GM12892 (cell line): ENCODE measurements around the gene PADI3.

ENCODE experiments used
- DNase-seq: peaks from one replicate; pipeline ENCODE4 v3.0.0; 2011; ENCODE audit not compliant: insufficient read length
- FAIRE-seq: peaks from 2 replicates; lab custom pipeline; 2011; peaks lifted over from hg19 to GRCh38; lab: Jason Lieb, UNC
- POLR2A ChIP-seq: IDR thresholded peaks from 2 replicates; pipeline ENCODE4 v1.6.1; 2011; ENCODE audit warnings: low read depth, low read length, control low read depth
- POLR2AphosphoS5 ChIP-seq: IDR thresholded peaks from 2 replicates; pipeline ENCODE4 v1.6.1; 2011; ENCODE audit warnings: low read depth, low read length, control low read depth
- TAF1 ChIP-seq: IDR thresholded peaks from 2 replicates; pipeline ENCODE4 v1.6.1; 2011; ENCODE audit warnings: low read depth, mild to moderate bottlenecking, control low read depth, low read length, borderline replicate concordance

The PADI3 gene

GRCh38 chr1:17207966-17208418 lies 40.9 kb upstream of the PADI3 start:
- FAIRE-seq (peak; percentile 94), DNase-seq (peak; percentile 61)
- no peak for TF ChIP-seq TAF1
- no peak for TF ChIP-seq POLR2A
- TF ChIP-seq POLR2AphosphoS5, result no peak

GRCh38 chr1:17208546-17208945 lies 40.4 kb upstream of the PADI3 start:
- DNase-seq (no peak), FAIRE-seq (no peak)
- TF ChIP-seq POLR2A, result no peak
- no peak for TF ChIP-seq TAF1
- no peak for TF ChIP-seq POLR2AphosphoS5

GRCh38 chr1:17209430-17209829 lies 39.5 kb upstream of the PADI3 start:
- DNase-seq, result no peak
- no peak for TF ChIP-seq POLR2AphosphoS5
- no peak for TF ChIP-seq POLR2A
- no peak for TF ChIP-seq TAF1
- FAIRE-seq, result no peak

DNA sequence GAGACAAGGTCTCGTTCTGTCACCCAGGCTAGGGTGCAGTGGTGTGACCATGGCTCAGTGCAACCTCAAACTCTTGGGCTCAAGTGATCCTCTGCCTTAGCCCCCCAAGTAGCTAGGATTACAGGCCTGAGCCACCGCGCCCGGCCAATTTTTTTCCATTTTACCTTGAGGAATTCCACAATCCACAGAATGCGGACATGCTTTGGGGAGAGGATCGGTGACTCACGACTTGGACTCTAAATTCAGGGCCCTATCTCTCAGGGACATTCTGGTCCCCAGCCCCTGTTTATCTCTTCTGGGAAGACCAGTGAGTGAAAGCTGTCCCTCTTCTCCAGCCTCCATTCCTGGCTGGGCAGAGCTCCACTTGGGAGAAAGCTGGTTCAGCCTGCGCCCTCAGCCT lies 38.7 kb upstream of the PADI3 start:
- TF ChIP-seq TAF1, result no peak
- no peak for TF ChIP-seq POLR2A
- TF ChIP-seq POLR2AphosphoS5, result no peak
- FAIRE-seq, result no peak
- DNase-seq, result no peak

DNA sequence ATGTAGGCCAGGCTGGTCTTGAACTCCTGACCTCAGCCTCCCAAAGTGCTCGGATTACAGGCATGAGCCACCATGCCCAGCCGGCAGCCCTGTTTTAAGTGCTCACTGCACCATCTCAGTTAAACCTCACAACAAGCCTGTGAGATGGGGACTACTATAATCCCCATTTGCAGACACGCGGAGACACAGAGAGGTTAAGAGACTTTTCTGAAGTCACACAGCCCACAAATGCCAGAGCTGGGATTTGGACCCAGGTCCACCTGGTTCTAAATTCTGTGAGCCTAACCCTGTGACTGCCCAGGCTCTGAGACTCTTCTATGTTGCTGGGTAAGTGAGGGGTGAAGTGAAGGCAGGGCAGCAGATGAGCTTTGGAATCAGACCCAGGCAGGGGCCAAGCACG lies 37.5 kb upstream of the PADI3 start:
- no peak for FAIRE-seq
- no peak for DNase-seq
- TF ChIP-seq POLR2AphosphoS5 (no peak), POLR2A (no peak), TAF1 (no peak)

DNA sequence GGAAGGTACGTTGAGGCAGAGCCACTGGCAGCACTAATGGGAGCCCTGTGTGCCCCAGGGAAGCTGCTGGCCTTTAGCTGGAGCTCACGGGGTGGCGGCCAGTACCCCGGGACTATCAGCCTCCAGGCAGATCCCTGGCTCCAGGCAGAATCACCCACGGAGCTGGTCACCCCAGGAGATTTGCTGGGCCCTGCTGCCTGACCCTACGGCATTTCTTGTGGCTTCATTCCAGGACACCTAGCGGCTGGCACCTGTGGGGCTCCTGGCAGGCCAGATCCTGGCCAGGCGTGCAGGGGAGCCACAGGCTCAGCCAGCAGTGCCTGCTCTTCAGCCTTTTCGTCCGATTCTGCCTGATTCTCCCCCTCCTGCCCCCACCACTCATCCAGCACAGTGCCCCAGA lies 36.9 kb upstream of the PADI3 start:
- DNase-seq, result no peak
- TF ChIP-seq TAF1 (no peak), POLR2AphosphoS5 (no peak), POLR2A (no peak)
- no peak for FAIRE-seq

DNA sequence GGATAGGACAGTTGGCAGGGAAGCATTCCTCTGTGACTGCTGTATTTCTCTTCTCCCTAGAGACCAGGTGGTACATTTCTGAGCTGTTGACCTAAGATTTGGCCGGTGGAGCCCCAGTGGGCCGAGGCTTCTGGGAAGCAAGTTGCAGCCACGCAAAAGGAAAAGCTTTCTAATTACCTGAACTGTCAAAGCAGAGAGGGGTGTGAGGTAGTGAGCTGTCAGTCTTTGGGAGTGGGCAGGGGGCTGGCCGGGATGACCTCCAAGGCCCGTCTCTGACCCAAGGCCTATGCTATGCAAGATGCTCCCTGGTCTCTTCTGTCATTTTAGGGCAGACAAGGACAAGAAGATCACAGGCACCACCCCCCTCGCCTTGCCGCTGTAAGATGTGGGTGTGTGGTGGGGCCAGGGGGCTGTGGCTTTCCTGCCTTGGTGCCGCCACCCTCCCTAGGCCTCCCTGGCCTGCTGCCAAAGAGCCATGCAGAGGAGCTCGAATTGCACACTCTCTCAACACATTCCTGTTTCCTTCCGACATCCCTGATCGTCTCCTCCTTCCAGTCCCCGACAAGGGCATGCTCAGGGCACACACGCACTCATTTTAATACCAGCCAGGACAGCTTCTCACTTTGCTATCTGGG lies 36.3 kb upstream of the PADI3 start:
- FAIRE-seq (peak; percentile 21), DNase-seq (no peak)
- TF ChIP-seq TAF1, result no peak
- TF ChIP-seq POLR2AphosphoS5, result no peak

GRCh38 chr1:17213148-17213781 lies 35.6 kb upstream of the PADI3 start:
- FAIRE-seq (no peak), DNase-seq (no peak)
- TF ChIP-seq TAF1 (no peak), POLR2AphosphoS5 (no peak), POLR2A (no peak)

DNA sequence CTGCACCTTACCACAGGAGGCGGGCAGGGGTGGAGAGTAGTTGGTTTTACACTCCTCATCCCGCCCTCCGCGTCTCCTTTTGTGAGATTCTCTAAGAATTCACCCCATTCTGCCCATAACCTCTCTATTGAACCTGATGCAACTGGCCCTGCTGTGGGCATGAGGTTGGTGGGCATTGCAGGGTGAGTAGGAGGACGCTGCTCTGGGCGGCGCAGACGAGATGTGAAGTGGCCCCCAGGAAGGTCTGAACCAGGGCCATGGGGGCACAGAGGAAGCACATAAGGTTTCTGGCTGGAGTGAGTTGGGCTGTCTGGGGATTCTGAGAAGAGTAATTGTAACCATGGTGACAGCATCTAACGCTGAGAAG lies 35.1 kb upstream of the PADI3 start:
- DNase-seq (no peak), FAIRE-seq (no peak)
- TF ChIP-seq POLR2AphosphoS5, result no peak
- no peak for TF ChIP-seq POLR2A
- TF ChIP-seq TAF1, result no peak

- no peak for DNase-seq
- FAIRE-seq, result no peak
- TF ChIP-seq POLR2AphosphoS5 (no peak), TAF1 (no peak), POLR2A (no peak)
Measured at GRCh38 chr1:17214876-17215544, 33.9 kb upstream of the PADI3 start.

DNA sequence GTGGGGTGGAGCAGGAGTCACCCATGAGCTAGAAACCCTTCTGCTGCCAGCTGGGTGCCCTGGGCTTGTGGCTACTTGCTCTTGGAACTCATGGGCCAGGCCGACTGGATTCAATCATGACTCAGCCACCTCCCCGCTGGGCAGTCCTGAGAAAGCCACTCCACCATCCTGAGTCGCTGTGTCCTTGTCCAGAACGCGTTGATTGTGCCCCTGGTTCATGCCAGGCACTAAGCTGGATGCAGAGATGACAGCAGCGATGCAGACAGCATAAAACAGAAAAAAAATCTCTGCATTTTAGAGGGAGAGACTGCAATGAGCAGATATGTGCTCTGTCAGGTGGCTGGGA lies 33.4 kb upstream of the PADI3 start:
- TF ChIP-seq POLR2AphosphoS5 (no peak), TAF1 (no peak), POLR2A (no peak)
- DNase-seq (no peak), FAIRE-seq (no peak)

DNA sequence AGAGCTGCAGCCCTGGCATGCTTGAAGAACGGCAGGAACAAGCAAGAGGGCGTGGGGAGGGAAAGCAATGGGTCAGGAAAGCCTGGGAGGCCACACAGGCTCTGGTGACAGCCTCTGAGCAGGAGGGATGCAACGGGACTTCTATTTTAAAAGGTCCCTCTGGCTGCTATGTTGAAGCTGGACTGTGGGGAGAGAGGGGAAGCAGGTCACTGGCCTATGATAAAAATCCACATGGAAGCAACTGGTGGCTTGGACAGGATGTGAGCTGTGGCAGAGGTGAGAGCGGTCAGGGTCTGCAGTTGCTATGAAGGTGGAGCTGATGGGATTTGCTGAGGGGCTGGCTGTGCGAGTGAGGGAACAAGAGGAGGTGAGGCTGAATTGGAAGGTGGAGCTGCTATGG lies 32.8 kb upstream of the PADI3 start:
- FAIRE-seq (no peak), DNase-seq (no peak)
- TF ChIP-seq TAF1 (no peak), POLR2AphosphoS5 (no peak), POLR2A (no peak)

DNA sequence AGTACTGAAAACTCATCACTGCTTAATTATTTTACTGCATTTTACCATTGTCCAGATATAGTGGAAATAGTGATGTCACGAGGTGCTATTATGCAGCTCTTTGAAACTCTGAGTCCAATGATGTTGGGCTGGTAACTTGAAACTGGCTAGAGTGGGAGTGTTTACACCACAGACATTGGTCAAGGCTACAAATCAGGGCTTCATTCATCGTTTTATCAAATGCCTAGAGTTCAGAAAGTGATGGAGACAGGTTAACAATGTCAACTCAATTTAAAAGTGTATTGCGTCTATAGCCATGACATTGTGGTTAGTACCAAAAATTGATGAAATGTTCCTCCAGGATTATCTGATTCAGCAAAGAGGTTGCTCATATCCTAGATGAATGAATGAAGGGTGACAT lies 31.3 kb upstream of the PADI3 start:
- FAIRE-seq (no peak), DNase-seq (no peak)
- TF ChIP-seq POLR2A (no peak), TAF1 (no peak), POLR2AphosphoS5 (no peak)
